GM04504 (cell line): Measurements from ENCODE around the gene ASPG.

ENCODE experiments used
- DNase-seq: peaks from one replicate; pipeline ENCODE4 v3.0.0-alpha.2; 2012; ENCODE audit warnings: low read depth

ASPG gene

GRCh38 chr14:104116288-104116755, 30.8 kb downstream of the ASPG start:
- DNase-seq = no peak

GRCh38 chr14:104116756-104117340, 31.3 kb downstream of the ASPG start:
- no peak for DNase-seq

- no peak for DNase-seq
Observed at GRCh38 chr14:104117341-104118005, 32.0 kb downstream of the ASPG start.

- DNase-seq = no peak
Observed at GRCh38 chr14:104118006-104118844, 32.7 kb downstream of the ASPG start.

GRCh38 chr14:104119119-104119487, 33.6 kb downstream of the ASPG start:
- no peak for DNase-seq

- DNase-seq = no peak
Observed at GRCh38 chr14:104119488-104120251, 34.2 kb downstream of the ASPG start.

- no peak for DNase-seq
Observed at GRCh38 chr14:104120281-104120741, 34.8 kb downstream of the ASPG start.

- no peak for DNase-seq
Observed at GRCh38 chr14:104121142-104121541, 35.6 kb downstream of the ASPG start.

- no peak for DNase-seq
Observed at GRCh38 chr14:104123879-104124278, 38.4 kb downstream of the ASPG start.

GRCh38 chr14:104125011-104125410, 39.5 kb downstream of the ASPG start:
- no peak for DNase-seq

GRCh38 chr14:104126753-104127152, 41.3 kb downstream of the ASPG start:
- DNase-seq = no peak

GRCh38 chr14:104128981-104129380, 43.5 kb downstream of the ASPG start:
- DNase-seq = no peak

- DNase-seq = no peak
Observed at GRCh38 chr14:104129556-104129955, 44.1 kb downstream of the ASPG start.

- no peak for DNase-seq
Observed at GRCh38 chr14:104130974-104131651, 45.6 kb downstream of the ASPG start.

GRCh38 chr14:104131968-104132732, 46.6 kb downstream of the ASPG start:
- DNase-seq = no peak

- DNase-seq = no peak
Observed at GRCh38 chr14:104132981-104133380, 47.5 kb downstream of the ASPG start.

GRCh38 chr14:104133496-104133895, 48.0 kb downstream of the ASPG start:
- DNase-seq = no peak

- DNase-seq = no peak
Observed at GRCh38 chr14:104134061-104134965, 48.8 kb downstream of the ASPG start.

GRCh38 chr14:104135121-104135903, 49.8 kb downstream of the ASPG start:
- DNase-seq = no peak
